Keratinocyte (primary cell): ENCODE measurements around the gene TRABD2B.

ENCODE experiments used
- CTCF ChIP-seq, 3 experiments: IDR thresholded peaks in 1 of 3; conservative IDR thresholded peaks in 1 of 3; optimal IDR thresholded peaks in 1 of 3; 2 replicates in 2 of 3; 3 replicates in 1 of 3; pipeline versions ENCODE3 to v1.5.1; 2011; ENCODE audit warnings: low read length in 3 of 3, mild to moderate bottlenecking in 3 of 3, moderate library complexity in 2 of 3, control low read depth in 1 of 3, inconsistent platforms in 1 of 3; ENCODE audit not compliant: insufficient read depth in 2 of 3; ENCODE audit errors: extremely low read depth in 1 of 3
- EZH2 ChIP-seq: IDR thresholded peaks from one replicate; pipeline ENCODE4 v1.6.1; 2012; ENCODE audit warnings: inconsistent platforms, mild to moderate bottlenecking, low read length, moderate library complexity

GRCh38 chr1:47938520-47938919 is 58.7 kb downstream of the TRABD2B start:
- TF ChIP-seq CTCF (optimal IDR thresholded peaks at IDR 0.05 in 1 of 3, IDR thresholded peaks at IDR 0.05 in 1 of 3, conservative IDR thresholded peaks at IDR 0.05 in 1 of 3; ENCODE audit: extremely low read depth in 1 of 3, insufficient read depth in 2 of 3, low read length in 3 of 3) (no peak), EZH2 (no peak)
